ENCODE data around the gene TPMT. TPM values are rescaled to one million over a fixed set of nuclear protein-coding genes. Genes with fewer than 3 reads are reported as not detected.
A peak's percentile ranks its signal among the peaks of the same experiment; 100 is the strongest.

Gene TPMT
- total RNA-seq, 1 donor from 2014 or later = 10.5 TPM

GRCh38 chr6:18162401-18162800 lies 7.5 kb upstream of the TPMT start:
- no peak overlapping the region for H3K4me2 ChIP-seq (ENCODE audit: low read length)
- Mint-ChIP-seq H3K27ac (ENCODE audit: unreplicated experiment) (no peak overlapping the region), H3K9me3 (ENCODE audit: unreplicated experiment) (no peaks in the 10 kb centered on the region), H3K36me3 (ENCODE audit: low read depth, unreplicated experiment) (peaks cover 13% of the 10 kb centered on the region), H3K4me3 (ENCODE audit: unreplicated experiment) (no peak overlapping the region), H3K4me1 (ENCODE audit: low read depth, unreplicated experiment) (no peaks in the 10 kb centered on the region), H3K27me3 (ENCODE audit: low read depth, unreplicated experiment) (no peaks in the 10 kb centered on the region)
- no peaks in the 10 kb centered on the region for H3K79me2 ChIP-seq (ENCODE audit: insufficient read depth, low read length)
- H3K9ac ChIP-seq (ENCODE audit: low read length) = no peak overlapping the region
- no peaks in the 10 kb centered on the region for H3K27me3 ChIP-seq (ENCODE audit: insufficient read depth, low read length)
- H3K4me1 ChIP-seq (ENCODE audit: insufficient read depth, low read length) = no peaks in the 10 kb centered on the region
- H3K27ac ChIP-seq (ENCODE audit: low read depth, low read length) = no peak overlapping the region
- no peaks in the 10 kb centered on the region for H4K20me1 ChIP-seq (ENCODE audit: insufficient read depth, low read length)
- no peak overlapping the region for H3K4me3 ChIP-seq (ENCODE audit: insufficient read depth, low read depth, low read length)
- H3K9me3 ChIP-seq (ENCODE audit: insufficient read depth, low read depth, low read length) = no peaks in the 10 kb centered on the region
- FAIRE-seq (no peak), DNase-seq (ENCODE audit: low read depth) (no peak)
- H2AFZ ChIP-seq (ENCODE audit: low read depth, low read length) = no peak overlapping the region
- peaks cover 4% of the 10 kb centered on the region for H3K36me3 ChIP-seq (ENCODE audit: insufficient read depth, low read length)
- no peak for TF ChIP-seq EZH2 (IDR thresholded peaks at IDR 0.05; ENCODE audit: insufficient read depth, low read length)
- TF ChIP-seq, protein P1, sequence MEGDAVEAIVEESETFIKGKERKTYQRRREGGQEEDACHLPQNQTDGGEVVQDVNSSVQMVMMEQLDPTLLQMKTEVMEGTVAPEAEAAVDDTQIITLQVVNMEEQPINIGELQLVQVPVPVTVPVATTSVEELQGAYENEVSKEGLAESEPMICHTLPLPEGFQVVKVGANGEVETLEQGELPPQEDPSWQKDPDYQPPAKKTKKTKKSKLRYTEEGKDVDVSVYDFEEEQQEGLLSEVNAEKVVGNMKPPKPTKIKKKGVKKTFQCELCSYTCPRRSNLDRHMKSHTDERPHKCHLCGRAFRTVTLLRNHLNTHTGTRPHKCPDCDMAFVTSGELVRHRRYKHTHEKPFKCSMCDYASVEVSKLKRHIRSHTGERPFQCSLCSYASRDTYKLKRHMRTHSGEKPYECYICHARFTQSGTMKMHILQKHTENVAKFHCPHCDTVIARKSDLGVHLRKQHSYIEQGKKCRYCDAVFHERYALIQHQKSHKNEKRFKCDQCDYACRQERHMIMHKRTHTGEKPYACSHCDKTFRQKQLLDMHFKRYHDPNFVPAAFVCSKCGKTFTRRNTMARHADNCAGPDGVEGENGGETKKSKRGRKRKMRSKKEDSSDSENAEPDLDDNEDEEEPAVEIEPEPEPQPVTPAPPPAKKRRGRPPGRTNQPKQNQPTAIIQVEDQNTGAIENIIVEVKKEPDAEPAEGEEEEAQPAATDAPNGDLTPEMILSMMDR (IDR thresholded peaks at IDR 0.05; ENCODE audit: insufficient read depth, low read depth, low read length) = no peak

GRCh38 chr6:18161431-18161830 lies 6.6 kb upstream of the TPMT start:
- H3K27me3 Mint-ChIP-seq (ENCODE audit: low read depth, unreplicated experiment) = no peaks in the 10 kb centered on the region
- Histone ChIP-seq H3K27me3 (ENCODE audit: insufficient read depth, low read length) (no peaks in the 10 kb centered on the region), H3K79me2 (ENCODE audit: insufficient read depth, low read length) (no peaks in the 10 kb centered on the region), H3K4me3 (ENCODE audit: insufficient read depth, low read depth, low read length) (no peak overlapping the region), H3K9me3 (ENCODE audit: insufficient read depth, low read depth, low read length) (no peaks in the 10 kb centered on the region), H3K27ac (ENCODE audit: low read depth, low read length) (no peak overlapping the region), H3K4me2 (ENCODE audit: low read length) (no peak overlapping the region), H3K4me1 (ENCODE audit: insufficient read depth, low read length) (no peaks in the 10 kb centered on the region), H3K36me3 (ENCODE audit: insufficient read depth, low read length) (peaks cover 1% of the 10 kb centered on the region), H4K20me1 (ENCODE audit: insufficient read depth, low read length) (no peaks in the 10 kb centered on the region), H3K9ac (ENCODE audit: low read length) (no peak overlapping the region), H2AFZ (ENCODE audit: low read depth, low read length) (no peak overlapping the region)
- FAIRE-seq (no peak), DNase-seq (ENCODE audit: low read depth) (no peak)
- H3K9me3 Mint-ChIP-seq (ENCODE audit: unreplicated experiment) = no peaks in the 10 kb centered on the region
- H3K4me1 Mint-ChIP-seq (ENCODE audit: low read depth, unreplicated experiment) = no peaks in the 10 kb centered on the region
- TF ChIP-seq EZH2 (IDR thresholded peaks at IDR 0.05; ENCODE audit: insufficient read depth, low read length) = no peak
- TF ChIP-seq, protein P1 (IDR thresholded peaks at IDR 0.05; ENCODE audit: insufficient read depth, low read depth, low read length) = no peak
- no peak overlapping the region for H3K4me3 Mint-ChIP-seq (ENCODE audit: unreplicated experiment)
- peaks cover 13% of the 10 kb centered on the region for H3K36me3 Mint-ChIP-seq (ENCODE audit: low read depth, unreplicated experiment)
- no peak overlapping the region for H3K27ac Mint-ChIP-seq (ENCODE audit: unreplicated experiment)

- peaks cover 13% of the 10 kb centered on the region for H3K36me3 Mint-ChIP-seq (ENCODE audit: low read depth, unreplicated experiment)
Measured at GRCh38 chr6:18160911-18161310, 6.0 kb upstream of the TPMT start.

More at GRCh38 chr6:18160911-18161310, 6.0 kb upstream of the TPMT start:
- no peaks in the 10 kb centered on the region for H3K27me3 Mint-ChIP-seq (ENCODE audit: low read depth, unreplicated experiment)
- no peak overlapping the region for H3K4me3 Mint-ChIP-seq (ENCODE audit: unreplicated experiment)
- H3K4me2 ChIP-seq (ENCODE audit: low read length) = no peak overlapping the region
- no peak overlapping the region for H3K27ac Mint-ChIP-seq (ENCODE audit: unreplicated experiment)
- no peaks in the 10 kb centered on the region for H3K79me2 ChIP-seq (ENCODE audit: insufficient read depth, low read length)
- H3K9me3 ChIP-seq (ENCODE audit: insufficient read depth, low read depth, low read length) = no peaks in the 10 kb centered on the region
- no peaks in the 10 kb centered on the region for H3K4me1 Mint-ChIP-seq (ENCODE audit: low read depth, unreplicated experiment)
- FAIRE-seq (peak; percentile 29), DNase-seq (ENCODE audit: low read depth) (no peak)
- H4K20me1 ChIP-seq (ENCODE audit: insufficient read depth, low read length) = no peaks in the 10 kb centered on the region
- H3K27ac ChIP-seq (ENCODE audit: low read depth, low read length) = no peak overlapping the region
- no peaks in the 10 kb centered on the region for H3K27me3 ChIP-seq (ENCODE audit: insufficient read depth, low read length)
- H3K36me3 ChIP-seq (ENCODE audit: insufficient read depth, low read length) = no peaks in the 10 kb centered on the region
- no peaks in the 10 kb centered on the region for H3K9me3 Mint-ChIP-seq (ENCODE audit: unreplicated experiment)
- no peak overlapping the region for H2AFZ ChIP-seq (ENCODE audit: low read depth, low read length)
- H3K9ac ChIP-seq (ENCODE audit: low read length) = no peak overlapping the region
- H3K4me1 ChIP-seq (ENCODE audit: insufficient read depth, low read length) = peaks cover 5% of the 10 kb centered on the region
- TF ChIP-seq, protein P1 (IDR thresholded peaks at IDR 0.05; ENCODE audit: insufficient read depth, low read depth, low read length) = no peak
- no peak for TF ChIP-seq EZH2 (IDR thresholded peaks at IDR 0.05; ENCODE audit: insufficient read depth, low read length)
- H3K4me3 ChIP-seq (ENCODE audit: insufficient read depth, low read depth, low read length) = no peak overlapping the region
